Measurements from ENCODE around the gene GGTLC2.
"Not testable (repeated sequence)": the region's sequence is repeated elsewhere in the genome, so short reads cannot be mapped to it uniquely, and the experiment has no call there.

GGTLC2 gene

DNA sequence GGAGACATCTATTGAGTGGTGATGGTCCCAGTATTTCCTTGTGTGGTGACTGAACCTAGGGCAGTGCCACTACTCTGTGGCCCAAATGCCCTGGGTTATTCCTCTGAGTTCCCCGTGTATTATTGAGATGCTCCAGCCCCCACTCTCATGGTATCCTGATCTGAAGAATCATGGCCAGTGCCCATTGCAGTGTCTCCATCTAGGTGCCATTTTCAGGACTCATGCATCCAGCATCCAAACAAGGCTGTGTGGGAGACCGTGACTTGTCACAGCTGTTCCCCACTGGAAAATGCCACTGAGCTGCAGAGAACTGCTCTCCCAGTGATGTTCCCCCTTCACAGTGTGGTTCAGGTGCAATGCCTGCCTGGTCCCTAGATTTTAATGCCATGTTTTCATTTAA is 24.7 kb downstream of the GGTLC2 start:
- DNase-seq (ENCODE audit: low read depth): no peak

DNA sequence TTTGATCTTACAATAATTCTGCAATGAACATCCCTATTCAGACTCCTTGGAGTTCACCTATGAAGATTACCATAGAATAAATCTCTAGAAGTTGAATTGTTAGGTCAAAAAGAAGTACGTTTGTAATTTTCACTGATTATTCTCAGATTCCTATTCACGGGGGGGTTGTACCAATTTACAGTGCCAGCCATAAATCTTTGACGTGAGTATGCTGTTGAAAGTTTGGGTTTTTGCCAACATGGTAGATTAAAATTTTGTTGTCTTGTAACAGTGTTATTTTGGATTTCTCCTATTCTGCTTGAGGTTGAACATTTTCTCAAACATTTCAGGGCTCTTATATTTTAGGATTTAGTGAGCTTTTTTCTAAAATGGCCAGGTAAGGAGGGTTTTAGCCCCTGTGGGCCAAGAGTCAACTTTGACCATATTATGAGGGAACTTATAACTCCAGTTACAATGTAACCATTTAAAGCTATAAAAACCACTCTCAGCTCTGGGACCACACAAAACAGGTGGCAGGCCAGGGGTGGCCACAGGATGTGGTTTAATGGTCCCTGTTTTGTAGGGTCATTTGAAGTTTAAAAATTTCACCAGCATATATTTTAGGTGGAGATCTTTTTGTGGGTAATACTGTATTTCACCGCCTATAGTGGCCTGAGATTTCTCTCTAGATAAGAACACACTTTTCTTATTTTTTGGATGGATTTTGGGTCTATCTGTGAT is 25.8 kb downstream of the GGTLC2 start:
- no peak for DNase-seq (ENCODE audit: low read depth)

DNA sequence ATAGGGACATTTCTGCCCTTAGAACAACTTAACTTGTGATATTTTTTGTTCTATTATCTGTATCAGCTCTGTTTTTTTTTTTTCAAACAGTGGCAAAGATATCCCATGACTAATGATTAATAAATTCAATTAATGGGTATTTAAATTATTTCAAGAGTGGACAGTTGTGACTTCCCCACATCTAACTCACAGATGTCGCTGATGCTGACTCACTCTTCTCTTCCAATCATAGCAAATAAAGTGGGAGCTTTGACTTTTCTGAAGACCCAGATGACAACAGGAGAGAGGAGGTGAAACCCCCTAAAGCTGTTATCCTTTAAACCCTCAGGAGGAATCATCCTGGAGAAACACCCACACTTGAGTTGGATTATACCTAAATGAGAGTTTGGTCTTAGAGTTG is 27.1 kb downstream of the GGTLC2 start:
- no peak for DNase-seq (ENCODE audit: low read depth)

DNA sequence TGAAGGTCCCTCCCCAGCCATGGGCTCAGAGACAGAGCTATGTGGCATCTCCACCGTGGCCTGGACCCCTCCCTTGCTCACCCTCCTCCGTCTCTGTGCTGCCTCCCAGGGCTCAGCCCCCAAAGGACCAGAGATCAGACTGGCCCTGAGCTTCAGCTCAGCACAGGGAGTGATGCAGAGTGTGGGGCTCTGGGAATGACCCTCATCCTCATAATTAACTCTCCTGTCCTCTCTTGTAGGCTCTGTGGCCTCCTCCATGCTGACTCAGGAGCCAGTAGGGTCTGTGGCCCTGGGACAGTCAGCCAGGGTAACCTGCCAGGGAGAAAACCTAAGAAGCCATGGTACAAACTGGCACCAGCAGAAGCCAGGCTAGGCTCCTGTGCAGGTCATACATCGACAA is 28.7 kb downstream of the GGTLC2 start:
- DNase-seq (ENCODE audit: low read depth): no peak

DNA sequence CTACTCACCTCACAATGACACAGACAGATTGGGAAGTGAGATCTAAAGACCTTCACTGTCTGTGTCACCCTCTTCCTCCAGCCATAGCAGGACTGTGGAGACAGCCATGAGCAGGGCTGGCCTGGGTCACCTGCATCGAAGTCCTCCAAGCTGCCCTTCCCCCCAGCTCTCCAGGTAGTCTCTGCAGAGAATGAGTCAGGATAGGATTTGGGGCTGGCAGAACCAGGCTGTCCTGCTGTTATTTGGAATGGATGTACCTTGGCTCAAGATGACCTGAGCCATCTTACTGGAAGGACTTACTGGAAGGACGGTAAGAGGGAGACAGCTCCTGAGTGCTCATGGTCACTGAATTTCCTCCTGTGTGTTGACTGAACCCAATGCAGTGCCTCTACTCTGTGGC is 29.2 kb downstream of the GGTLC2 start:
- no peak for DNase-seq (ENCODE audit: low read depth)

DNA sequence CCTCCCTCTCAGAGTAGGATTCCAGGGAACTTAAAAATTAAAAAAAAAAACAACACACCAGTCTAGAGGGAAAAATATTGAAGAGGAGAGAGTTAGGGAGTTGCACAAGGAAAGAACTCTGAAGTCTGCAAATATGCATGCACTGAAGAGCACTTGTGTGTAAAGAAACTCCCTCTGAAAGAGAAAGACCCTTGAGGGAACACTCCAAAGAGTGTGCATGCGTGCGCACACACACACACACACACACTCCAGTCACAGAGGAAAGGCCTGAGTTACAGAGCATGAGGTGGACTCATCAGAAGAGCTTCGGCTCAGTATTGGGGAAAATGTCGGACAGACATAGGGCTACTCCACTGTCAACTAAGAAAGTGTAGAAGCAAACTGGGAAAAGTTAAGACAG is 30.1 kb downstream of the GGTLC2 start:
- no peak for DNase-seq (ENCODE audit: low read depth)

DNA sequence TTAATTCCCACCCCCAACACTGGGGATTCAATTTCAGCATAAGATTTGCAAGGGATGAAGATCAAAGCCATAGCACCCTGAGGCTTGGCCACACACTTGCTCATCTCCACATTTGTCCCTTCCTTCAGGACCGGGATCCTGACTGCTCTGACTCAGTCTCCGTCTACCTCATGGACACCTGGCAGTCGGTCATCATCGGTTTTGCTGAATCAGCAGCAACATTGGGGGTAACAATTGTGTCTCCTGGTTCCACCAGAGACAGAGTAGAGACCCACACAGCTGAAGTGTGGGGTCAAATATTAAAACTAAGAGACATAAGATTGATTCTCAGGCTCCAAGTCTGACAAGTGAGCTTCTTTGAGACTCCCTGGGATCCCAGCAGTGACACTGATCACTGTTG is 34.6 kb downstream of the GGTLC2 start:
- DNase-seq (ENCODE audit: low read depth): no peak

DNA sequence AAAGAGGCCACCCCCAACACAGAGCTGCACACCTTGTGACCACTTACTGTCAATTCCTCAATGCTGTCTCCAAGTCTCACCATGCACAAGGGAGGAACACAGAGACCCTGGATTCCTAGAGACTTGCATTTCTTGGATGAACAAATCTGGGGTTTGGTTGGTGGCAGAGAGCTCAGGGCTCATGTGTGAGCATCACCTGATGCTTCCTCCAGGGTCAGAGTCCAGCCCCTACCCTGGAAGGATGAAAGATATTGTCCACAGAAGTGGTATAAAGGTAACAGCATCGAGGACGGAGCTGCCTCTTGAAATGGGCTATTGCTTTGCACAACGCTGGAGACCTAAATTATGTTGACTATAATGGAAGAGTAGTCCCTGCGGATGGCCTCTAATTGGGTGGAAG is 36.0 kb downstream of the GGTLC2 start:
- DNase-seq (ENCODE audit: low read depth): no peak

DNA sequence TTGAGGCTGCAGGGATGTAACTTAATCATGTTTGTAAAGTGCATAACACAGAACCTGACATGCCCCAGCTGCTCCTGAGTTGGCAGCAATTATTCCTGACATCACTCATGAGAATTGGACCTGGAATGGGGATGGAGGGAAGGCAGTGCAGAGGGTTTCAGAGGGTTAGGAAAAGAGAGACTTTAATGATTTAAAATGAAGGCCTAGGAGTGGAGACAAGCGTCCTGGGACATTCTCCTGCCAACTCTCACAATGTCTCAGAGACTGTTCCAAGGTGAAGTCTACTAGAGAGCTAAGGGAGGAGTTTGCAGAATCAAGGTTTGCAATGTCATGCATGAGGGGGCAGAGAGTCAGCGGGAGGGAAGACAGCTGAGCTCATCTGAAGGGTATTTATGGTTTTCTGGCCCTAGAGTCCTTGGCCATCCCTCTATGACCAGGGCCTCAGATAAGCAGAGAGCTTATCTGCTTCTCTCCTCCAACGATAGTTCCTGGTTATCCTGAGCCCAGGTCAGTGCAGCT is 36.9 kb downstream of the GGTLC2 start:
- DNase-seq (ENCODE audit: low read depth): no peak

DNA sequence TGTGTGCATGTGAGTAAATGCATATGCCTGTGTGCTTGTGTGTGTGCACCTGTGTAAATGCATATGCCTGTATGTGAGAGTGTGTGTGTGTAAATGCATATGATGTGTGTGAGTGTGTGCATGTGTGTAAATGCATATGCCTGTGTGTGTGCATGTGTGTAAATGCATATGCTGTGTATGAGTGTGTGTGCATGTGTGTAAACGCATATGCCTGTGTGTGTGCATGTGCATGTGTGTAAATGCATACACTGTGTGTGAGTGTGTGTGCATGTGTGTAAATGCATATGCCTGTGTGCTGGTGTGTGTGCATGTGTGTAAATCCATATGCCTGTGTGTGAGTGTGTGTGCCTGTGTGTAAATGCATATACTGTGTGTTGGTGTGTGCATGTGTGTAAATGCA is 37.8 kb downstream of the GGTLC2 start:
- no peak for DNase-seq (ENCODE audit: low read depth)

DNA sequence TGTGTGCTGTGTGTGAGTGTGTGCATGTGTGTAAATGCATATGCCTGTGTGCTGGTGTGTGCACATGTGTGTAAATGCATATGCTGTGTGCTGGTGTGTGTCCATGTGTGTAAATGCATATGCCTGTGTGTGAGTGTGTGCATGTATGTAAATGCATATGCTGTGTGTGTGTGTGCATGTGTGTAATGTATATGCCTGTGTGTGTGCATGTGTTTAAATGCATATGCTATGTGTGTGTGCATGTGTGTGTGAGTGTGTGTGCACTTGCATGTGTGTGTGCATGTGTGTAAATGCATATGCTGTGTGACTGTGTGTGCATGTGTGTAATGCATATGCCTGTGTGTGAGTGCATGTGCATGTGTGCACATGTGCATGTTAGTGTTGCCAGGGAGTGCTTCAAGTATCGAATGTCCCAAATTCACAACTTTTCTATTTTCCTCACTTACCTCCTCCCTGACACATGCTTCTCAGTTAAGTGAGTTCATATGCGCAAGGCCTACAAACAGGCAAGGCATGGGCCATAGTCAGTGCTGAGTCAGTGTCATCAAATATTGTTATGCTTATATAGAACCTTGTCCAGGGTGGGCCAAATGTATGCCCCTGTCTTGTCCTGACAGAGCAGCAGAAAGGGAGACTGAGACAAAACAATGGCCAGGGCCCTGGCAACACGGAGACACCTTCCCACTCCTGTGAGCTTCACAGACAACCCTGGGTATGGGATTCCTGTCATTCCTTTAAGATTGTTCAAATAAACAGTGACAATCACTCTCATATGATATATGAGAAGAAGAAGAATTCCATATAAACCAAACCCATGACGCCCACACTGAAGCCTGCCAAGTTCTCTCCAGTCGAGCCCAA is 38.6 kb downstream of the GGTLC2 start:
- no peak for DNase-seq (ENCODE audit: low read depth)

DNA sequence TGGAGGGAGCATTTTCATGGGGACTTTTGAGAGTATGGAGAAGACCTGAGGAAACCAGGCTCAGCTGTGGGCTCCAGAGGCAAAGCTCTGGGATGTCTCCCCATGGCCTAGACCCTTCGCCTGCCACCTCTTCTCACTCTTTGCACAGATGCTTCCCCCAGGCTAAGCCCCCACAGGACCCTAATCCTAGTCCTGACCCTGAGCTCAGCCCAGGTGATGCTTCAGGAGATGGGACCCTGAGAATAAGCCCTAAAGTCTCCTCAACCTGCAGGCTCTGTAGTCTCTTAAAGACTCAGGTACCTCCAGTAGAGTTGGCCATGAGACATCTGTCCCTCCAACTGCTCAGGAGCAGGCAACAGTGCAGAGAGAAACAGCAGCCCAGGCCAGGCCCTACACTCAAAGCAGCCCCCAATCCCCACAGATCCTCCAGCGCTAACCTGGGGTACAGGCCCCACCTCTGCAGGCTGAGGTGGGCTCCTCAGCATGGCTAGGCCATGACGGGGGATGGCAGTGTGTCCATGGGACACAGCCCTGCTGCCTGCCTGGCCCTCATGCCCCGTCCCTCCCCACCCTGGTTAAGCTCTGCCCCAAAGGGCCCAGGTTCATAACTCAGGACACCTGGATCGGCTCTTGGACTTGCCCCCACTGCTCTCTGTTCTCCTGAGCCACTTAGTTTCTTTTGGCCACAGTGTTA is 39.4 kb downstream of the GGTLC2 start:
- DNase-seq (ENCODE audit: low read depth): no peak

DNA sequence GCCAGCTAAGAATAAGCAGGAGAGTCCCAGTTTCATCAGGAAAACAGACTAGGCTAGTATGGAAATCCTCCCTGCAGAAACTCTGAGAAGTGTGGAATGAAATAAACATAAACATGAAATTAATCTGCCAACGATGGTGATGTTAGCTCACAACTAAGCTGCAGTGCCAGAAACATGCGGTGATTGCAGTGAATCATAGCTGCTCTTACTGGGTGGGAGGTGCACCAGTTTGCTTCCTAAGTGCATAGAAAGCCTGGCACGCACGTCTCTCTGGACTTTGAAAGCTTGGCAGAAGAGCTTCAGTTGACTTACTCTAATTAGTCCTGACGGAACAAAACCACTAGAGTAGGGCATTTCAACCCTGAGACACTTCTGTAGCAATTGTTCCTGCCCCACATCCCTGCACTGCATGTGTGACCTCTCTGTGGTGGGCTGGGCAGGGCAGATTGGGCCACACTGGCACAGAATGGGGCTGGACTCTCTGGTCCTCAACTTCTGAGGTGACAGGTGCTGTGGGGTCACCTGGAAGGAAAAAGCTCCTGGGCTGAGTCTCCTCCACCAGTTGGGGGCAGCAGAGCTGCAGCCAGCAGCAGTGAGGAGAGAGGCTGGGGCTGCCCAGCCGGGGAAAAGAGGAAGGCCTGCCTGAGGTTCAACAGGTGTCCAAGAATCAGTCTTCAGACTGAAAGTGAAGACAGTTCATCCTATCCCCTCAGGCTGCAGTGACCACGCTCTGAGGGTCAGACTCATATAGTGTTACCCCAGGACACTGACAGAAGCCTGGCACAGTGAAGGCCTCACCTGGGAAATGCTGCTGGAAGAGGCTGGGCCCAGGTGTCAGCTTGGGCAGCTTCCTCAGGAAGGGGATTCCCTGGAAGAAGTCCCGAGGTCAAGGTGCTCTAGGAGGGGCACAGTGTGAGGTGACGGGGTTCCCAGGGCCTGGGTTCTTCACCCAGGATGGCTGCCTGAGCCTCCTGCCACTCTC is 40.5 kb downstream of the GGTLC2 start:
- DNase-seq (ENCODE audit: low read depth): no peak

DNA sequence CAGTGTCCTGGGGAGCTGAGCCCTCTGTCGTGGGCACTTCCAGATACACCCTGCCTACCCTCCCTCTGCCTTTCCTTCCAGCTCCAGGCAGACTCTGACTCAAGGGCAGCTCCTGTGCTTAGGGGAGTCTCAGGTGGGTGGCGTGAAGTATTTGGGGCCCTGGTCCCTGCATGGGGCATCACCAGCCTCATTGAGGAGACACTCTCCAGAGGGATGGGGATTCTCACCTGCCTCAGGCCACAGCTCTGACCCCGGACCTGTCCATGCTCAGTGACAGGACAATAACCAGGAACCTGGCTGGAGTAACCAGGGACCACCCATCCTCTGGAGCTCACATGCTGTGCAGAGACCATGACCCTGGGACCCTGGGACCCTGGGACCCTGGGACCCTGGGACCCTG is 41.2 kb downstream of the GGTLC2 start:
- DNase-seq (ENCODE audit: low read depth): no peak

DNA sequence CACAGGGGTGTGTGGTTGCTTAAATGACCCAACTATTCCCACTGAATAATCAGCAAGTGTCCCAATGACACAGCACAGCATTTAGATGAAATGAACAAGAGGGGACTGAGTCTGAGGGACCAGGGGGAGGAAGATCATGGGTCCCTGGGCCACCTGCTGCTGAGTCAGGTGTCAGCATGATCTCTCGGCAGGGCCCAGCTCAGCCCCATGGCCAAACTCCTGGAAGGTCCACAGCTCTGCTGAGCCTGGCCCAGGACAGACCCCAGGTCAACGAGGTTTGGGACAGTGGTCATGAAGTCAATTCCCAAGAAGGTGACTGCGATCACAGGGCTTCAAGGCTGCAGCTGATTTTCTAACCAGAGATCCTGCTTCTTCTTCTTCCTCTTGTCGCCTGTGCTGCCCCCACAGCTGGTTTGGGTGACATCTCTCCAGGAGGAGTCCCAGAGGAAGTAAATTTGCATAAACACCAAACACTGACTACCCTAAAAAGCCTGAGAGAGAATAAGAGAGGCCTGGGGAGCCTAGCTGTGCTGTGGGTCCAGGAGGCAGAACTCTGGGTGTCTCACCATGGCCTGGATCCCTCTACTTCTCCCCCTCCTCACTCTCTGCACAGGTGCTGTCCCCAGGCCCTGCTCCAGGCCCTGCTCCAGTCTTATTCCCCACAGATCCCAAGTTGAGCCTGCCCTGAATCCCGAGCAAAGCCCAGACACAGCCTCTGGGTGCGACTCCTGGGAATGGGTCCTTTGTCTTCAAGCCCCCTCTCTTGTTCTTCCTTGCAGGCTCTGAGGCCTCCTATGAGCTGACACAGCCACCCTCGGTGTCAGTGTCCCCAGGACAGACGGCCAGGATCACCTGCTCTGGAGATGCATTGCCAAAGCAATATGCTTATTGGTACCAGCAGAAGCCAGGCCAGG is 42.0 kb downstream of the GGTLC2 start:
- not testable (repeated sequence) for DNase-seq (ENCODE audit: low read depth)

DNA sequence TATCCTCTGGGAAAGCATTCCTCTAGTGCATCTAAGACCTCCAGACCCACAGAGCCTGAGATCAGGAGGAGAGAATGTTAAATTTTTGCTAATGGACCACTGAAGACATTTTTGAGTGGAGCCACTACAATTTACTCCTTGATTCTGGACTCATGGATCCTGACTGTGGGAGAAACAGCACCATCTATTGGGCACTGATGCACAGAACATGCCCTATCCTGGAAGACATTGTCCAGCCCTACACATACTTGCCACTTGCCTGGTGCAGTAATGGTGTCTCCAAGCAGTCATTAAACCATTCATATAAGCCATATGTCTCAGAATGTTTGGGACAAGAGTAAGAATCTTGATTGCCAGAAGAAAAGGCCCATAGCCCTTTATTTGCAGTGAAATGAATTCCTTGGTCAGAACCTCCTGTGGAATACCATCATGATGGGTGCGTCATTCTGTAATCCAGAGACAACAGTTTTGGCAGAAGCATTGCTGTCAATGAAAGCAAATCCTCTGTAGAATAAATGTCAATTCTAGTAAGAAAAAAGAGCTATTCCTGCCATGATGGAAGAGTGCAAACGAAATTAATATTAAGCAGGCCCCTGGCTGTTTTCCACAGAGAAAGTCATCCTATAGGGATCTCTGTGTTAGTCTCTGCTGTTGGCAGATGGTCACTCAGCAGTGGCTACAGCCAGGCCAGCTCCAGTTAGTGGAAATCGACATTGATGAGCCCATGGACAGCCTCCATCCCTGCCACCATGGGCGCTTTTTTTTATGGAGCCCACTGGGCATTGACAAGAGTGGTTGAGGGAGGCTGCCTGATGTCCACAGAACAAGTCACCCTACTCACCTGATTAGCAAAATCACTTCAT is 43.5 kb downstream of the GGTLC2 start:
- no peak for DNase-seq (ENCODE audit: low read depth)

DNA sequence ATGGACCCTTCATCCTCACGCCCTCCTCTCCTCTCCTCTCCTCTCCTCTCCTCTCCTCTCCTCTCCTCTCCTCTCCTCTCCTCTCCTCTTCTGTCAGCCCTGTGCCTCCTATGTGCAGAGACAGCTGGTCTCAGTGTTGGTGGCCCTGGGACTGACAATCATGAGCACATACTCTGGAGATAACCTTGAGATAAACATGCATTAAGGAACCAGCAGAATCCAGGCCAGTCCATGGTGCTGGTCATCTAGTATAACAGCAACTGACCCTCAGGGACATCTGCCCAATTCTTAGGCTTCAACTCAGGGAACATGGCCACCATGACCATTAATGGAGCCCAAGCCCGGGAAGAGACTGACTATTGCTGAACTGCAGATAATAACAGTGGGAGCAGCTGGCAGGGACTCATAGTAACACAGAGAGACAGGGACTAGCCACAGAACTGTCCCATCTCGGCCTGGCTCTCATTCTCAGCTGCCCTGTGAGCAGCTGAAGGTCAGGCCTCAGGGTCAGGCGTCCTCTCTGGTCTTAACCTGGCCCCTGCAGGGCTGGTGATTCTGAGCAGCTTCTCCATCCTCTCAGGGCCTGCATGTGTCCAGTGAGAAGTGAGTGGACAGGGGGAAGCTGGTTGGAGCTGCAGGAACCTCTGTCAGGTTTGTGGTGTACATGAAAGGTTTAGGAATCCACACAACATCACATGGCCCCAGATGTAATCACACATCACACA is 45.4 kb downstream of the GGTLC2 start:
- no peak for DNase-seq (ENCODE audit: low read depth)

DNA sequence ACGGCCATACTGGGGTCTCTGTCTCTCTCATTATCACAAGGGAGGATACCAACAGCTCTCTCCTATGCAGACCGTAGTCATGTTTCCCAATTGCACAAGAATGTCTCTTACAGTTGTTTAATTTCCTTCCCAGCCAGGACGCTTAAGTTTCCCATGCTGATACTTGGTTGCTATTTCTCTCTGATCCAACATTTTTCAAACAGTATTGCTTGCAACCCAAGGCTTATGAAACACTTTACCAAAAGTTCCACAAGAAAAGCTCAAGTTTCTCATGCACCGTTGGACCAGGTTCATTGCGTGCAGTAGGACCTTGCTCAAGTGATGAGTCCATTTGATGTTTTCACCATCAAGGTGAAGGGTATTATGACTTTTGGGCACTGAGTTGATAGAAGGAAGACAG is 46.6 kb downstream of the GGTLC2 start:
- no peak for DNase-seq (ENCODE audit: low read depth)

Measured in non-pigmented ciliary epithelial cell (primary cell).